Thymus (tissue), 11 donors: ENCODE results near the gene SOCS1. TPM values are rescaled to one million over a fixed set of nuclear protein-coding genes. Genes with fewer than 3 reads are reported as not detected.

Experiments
- DNase-seq, 9 donors: peaks; one replicate each; pipeline ENCODE4 v3.0.0-alpha.2; 2013; ENCODE audit warnings: low spot score in 9 of 9, low read depth in 6 of 9, missing footprints in 1 of 9
- H3K27ac ChIP-seq, 2 donors: one replicate each; pipeline ENCODE4 v1.5.1; 2013; ENCODE audit warnings: control low read depth in 1 of 2, low read depth in 1 of 2, low read length in 1 of 2, mild to moderate bottlenecking in 1 of 2, moderate library complexity in 1 of 2
- H3K27me3 ChIP-seq, 2 donors: one replicate each; pipeline ENCODE4 v1.5.1; 2013; ENCODE audit warnings: low read length in 1 of 2; ENCODE audit not compliant: control insufficient read depth in 2 of 2, insufficient read depth in 1 of 2
- H3K36me3 ChIP-seq, 2 donors: one replicate each; pipeline ENCODE4 v1.5.1; 2013; ENCODE audit warnings: low read length in 1 of 2, mild to moderate bottlenecking in 1 of 2, moderate library complexity in 1 of 2; ENCODE audit not compliant: control insufficient read depth in 2 of 2, insufficient read depth in 2 of 2
- H3K4me1 ChIP-seq, 2 donors: one replicate each; pipeline ENCODE4 v1.5.1; 2013; ENCODE audit warnings: low read length in 2 of 2; ENCODE audit not compliant: control insufficient read depth in 2 of 2, insufficient read depth in 2 of 2
- H3K4me3 ChIP-seq, 2 donors: one replicate each; pipeline ENCODE4 v1.5.1; 2013; ENCODE audit warnings: low read length in 2 of 2, control low read depth in 1 of 2, mild to moderate bottlenecking in 1 of 2
- H3K9me3 ChIP-seq, 2 donors: one replicate each; pipeline ENCODE4 v1.5.1; 2013; ENCODE audit warnings: low read length in 1 of 2, mild to moderate bottlenecking in 1 of 2; ENCODE audit not compliant: control insufficient read depth in 2 of 2, insufficient read depth in 1 of 2
- WGBS: extraction: QIAGEN DNeasy Blood & Tissue Kit; methylation state at CpG from one replicate; pipeline ENCODE4 v1.1.7; 2013; 5-methylcytosine and 5-hydroxymethylcytosine counted together
- polyA plus RNA-seq: library from polyadenylated mRNA; stranded (reverse); fragments of 200-250 nt; gene quantifications from one replicate; pipeline ENCODE4 v1.2.3, GENCODE V29; 2013
- total RNA-seq: library from RNA; stranded (reverse); fragments of 120-200 nt; gene quantifications from one replicate; pipeline ENCODE4 v1.2.4, GENCODE V29; 2013
- donor health status: healthy.

SOCS1 gene
- total and polyA plus RNA-seq, 2 donors: 8.3 to 109 TPM

GRCh38 chr16:11204513-11205047 lies 51.4 kb downstream of the SOCS1 start:
- H3K4me1 ChIP-seq: peaks cover 0 to 39% of the 10 kb centered on the region in 2 donors
- H3K27me3 ChIP-seq: peaks cover 0 to 5% of the 10 kb centered on the region in 2 donors
- DNase-seq: no peak
- 85% methylated on average over 4 of the region's 4 CpGs for WGBS
- peaks cover 1 to 14% of the 10 kb centered on the region in 2 donors for H3K9me3 ChIP-seq
- H3K27ac ChIP-seq: no peak overlapping the region
- H3K4me3 ChIP-seq: no peak overlapping the region
- no peaks in the 10 kb centered on the region for H3K36me3 ChIP-seq

Other genes starting within 250 kb of the SOCS1 start
- gene TNP2, start 13.1 kb upstream of the SOCS1 start, total RNA-seq: not detected
- not detected for gene TNP2, start 13.1 kb upstream of the SOCS1 start, polyA plus RNA-seq
- not detected for gene PRM3, start 17.4 kb upstream of the SOCS1 start, total RNA-seq
- not detected for gene PRM3, start 17.4 kb upstream of the SOCS1 start, polyA plus RNA-seq
- 0.28 TPM for gene PRM2, start 20.3 kb upstream of the SOCS1 start, total RNA-seq
- gene PRM2, start 20.3 kb upstream of the SOCS1 start, polyA plus RNA-seq: 5.2 TPM
- gene PRM1, start 25.1 kb upstream of the SOCS1 start, total RNA-seq: not detected
- gene PRM1, start 25.1 kb upstream of the SOCS1 start, polyA plus RNA-seq: 0.34 TPM
- gene RMI2, start 89.3 kb upstream of the SOCS1 start, total RNA-seq: 29.2 TPM
- gene RMI2, start 89.3 kb upstream of the SOCS1 start, polyA plus RNA-seq: 15.6 TPM